ENCODE results near the gene CASP5.

The CASP5 gene

GRCh38 chr11:104992781-104993180 lies 30.2 kb downstream of the CASP5 start:
- H3K27ac ChIP-seq (ENCODE audit: low read depth, low read length): no peak overlapping the region

GRCh38 chr11:104991994-104992393 lies 31.0 kb downstream of the CASP5 start:
- Histone ChIP-seq H2AFZ (ENCODE audit: low read depth, low read length, severe bottlenecking) (no peak overlapping the region), H3K79me2 (ENCODE audit: insufficient read depth, low read length) (no peaks in the 10 kb centered on the region), H3K9ac (ENCODE audit: low read length) (no peak overlapping the region), H3K9me3 (ENCODE audit: insufficient read depth, low read length) (no peaks in the 10 kb centered on the region), H3K4me2 (ENCODE audit: low read depth, low read length, poor library complexity, severe bottlenecking) (no peak overlapping the region), H3F3A (ENCODE audit: insufficient read depth) (no peaks in the 10 kb centered on the region), H3K27me3 (ENCODE audit: low read length) (no peaks in the 10 kb centered on the region), H3K27ac (ENCODE audit: low read depth, low read length) (no peak overlapping the region), H3K9me2 (replicated peaks; ENCODE audit: insufficient read depth, low read length) (no peaks in the 10 kb centered on the region), H3K36me3 (ENCODE audit: low read length) (no peaks in the 10 kb centered on the region), H4K20me1 (ENCODE audit: low read depth, low read length) (no peaks in the 10 kb centered on the region), H3K4me3 (ENCODE audit: insufficient read depth, low read length, poor library complexity, severe bottlenecking) (no peak overlapping the region)
- TF ChIP-seq EZH2phosphoT487 (conservative IDR thresholded peaks at IDR 0.05; ENCODE audit: low read length): no peak
- TF ChIP-seq CTCF (IDR thresholded peaks at IDR 0.05; ENCODE audit: insufficient read depth, low read length, poor library complexity, severe bottlenecking): no peak

More at GRCh38 chr11:104992781-104993180, 30.2 kb downstream of the CASP5 start:
- H3K79me2 ChIP-seq (ENCODE audit: insufficient read depth, low read length): no peaks in the 10 kb centered on the region
- no peak overlapping the region for H3K4me2 ChIP-seq (ENCODE audit: low read depth, low read length, poor library complexity, severe bottlenecking)
- no peak for TF ChIP-seq CTCF (IDR thresholded peaks at IDR 0.05; ENCODE audit: insufficient read depth, low read length, poor library complexity, severe bottlenecking)
- no peak for TF ChIP-seq EZH2phosphoT487 (conservative IDR thresholded peaks at IDR 0.05; ENCODE audit: low read length)
- H3F3A ChIP-seq (ENCODE audit: insufficient read depth): no peaks in the 10 kb centered on the region
- no peaks in the 10 kb centered on the region for H3K9me3 ChIP-seq (ENCODE audit: insufficient read depth, low read length)
- no peaks in the 10 kb centered on the region for H3K9me2 ChIP-seq (replicated peaks; ENCODE audit: insufficient read depth, low read length)
- no peaks in the 10 kb centered on the region for H4K20me1 ChIP-seq (ENCODE audit: low read depth, low read length)
- no peaks in the 10 kb centered on the region for H3K27me3 ChIP-seq (ENCODE audit: low read length)
- no peaks in the 10 kb centered on the region for H3K36me3 ChIP-seq (ENCODE audit: low read length)
- no peak overlapping the region for H3K9ac ChIP-seq (ENCODE audit: low read length)
- H3K4me3 ChIP-seq (ENCODE audit: insufficient read depth, low read length, poor library complexity, severe bottlenecking): no peak overlapping the region
- no peak overlapping the region for H2AFZ ChIP-seq (ENCODE audit: low read depth, low read length, severe bottlenecking)

GRCh38 chr11:104984808-104985207 lies 38.2 kb downstream of the CASP5 start:
- Histone ChIP-seq H4K20me1 (ENCODE audit: low read depth, low read length) (no peaks in the 10 kb centered on the region), H3K27me3 (ENCODE audit: low read length) (no peaks in the 10 kb centered on the region), H3K36me3 (ENCODE audit: low read length) (no peaks in the 10 kb centered on the region), H3F3A (ENCODE audit: insufficient read depth) (no peaks in the 10 kb centered on the region), H3K9me3 (ENCODE audit: insufficient read depth, low read length) (no peaks in the 10 kb centered on the region), H3K4me3 (ENCODE audit: insufficient read depth, low read length, poor library complexity, severe bottlenecking) (no peak overlapping the region), H3K9me2 (replicated peaks; ENCODE audit: insufficient read depth, low read length) (no peaks in the 10 kb centered on the region), H3K79me2 (ENCODE audit: insufficient read depth, low read length) (no peaks in the 10 kb centered on the region), H3K9ac (ENCODE audit: low read length) (no peak overlapping the region), H2AFZ (ENCODE audit: low read depth, low read length, severe bottlenecking) (no peak overlapping the region), H3K27ac (ENCODE audit: low read depth, low read length) (no peak overlapping the region), H3K4me2 (ENCODE audit: low read depth, low read length, poor library complexity, severe bottlenecking) (no peak overlapping the region)
- TF ChIP-seq CTCF (IDR thresholded peaks at IDR 0.05; ENCODE audit: insufficient read depth, low read length, poor library complexity, severe bottlenecking) (no peak), EZH2phosphoT487 (conservative IDR thresholded peaks at IDR 0.05; ENCODE audit: low read length) (no peak)

All from SU-DHL-6 (cell line).